HG03159 (cell line): ENCODE data around the gene TOP3B.
"Not testable (repeated sequence)": the region's sequence is repeated elsewhere in the genome, so short reads cannot be mapped to it uniquely, and the experiment has no call there.

Source experiments
- ATAC-seq: cut with Tn5 transposase; IDR thresholded peaks from one replicate; pipeline ENCODE4 v1.9.1; 2021; ENCODE audit warnings: mild to moderate bottlenecking, moderate library complexity; ENCODE audit not compliant: unreplicated experiment

The TOP3B gene

GRCh38 chr22:21947040-21948014 lies 35.3 kb downstream of the TOP3B start:
- ATAC-seq, result no peak

DNA sequence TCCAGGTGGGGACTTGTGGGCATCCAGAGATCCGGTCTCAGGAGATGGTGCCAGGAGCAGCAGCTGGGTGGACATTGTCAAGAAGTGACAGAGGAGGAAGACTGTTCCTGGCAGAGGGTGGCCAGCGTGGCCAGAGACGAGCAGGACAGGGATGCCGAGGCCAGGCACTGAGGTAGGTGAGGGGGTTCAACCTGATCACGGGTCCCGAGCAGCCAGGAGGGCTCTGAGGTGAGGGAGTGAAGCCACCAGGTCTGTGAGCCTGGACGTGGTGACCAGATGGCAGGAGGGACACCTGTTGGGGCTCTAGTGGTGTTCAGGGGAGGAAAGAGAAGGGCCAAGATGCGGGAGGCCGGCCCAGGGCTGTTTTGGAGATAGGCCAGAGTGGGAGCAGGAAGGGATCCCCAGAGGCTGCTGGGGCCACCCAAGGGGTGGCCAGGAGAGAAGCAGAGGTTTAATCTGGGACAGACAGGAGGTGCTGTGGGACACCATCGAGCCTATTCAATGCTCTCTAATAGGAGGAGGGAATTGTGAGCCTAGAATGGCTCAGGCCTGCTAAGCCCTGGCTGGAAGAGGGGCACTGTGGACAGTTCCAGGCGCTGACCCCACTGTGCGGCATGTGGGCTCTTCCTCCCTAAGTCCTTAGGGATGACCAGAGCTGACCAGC lies 36.2 kb downstream of the TOP3B start:
- no peak for ATAC-seq

GRCh38 chr22:21945453-21946261 lies 36.9 kb downstream of the TOP3B start:
- ATAC-seq, result no peak

- no peak for ATAC-seq
Measured at GRCh38 chr22:21944871-21945270, 37.7 kb downstream of the TOP3B start.

GRCh38 chr22:21943571-21944448 lies 38.8 kb downstream of the TOP3B start:
- no peak for ATAC-seq

GRCh38 chr22:21942407-21943343 lies 39.9 kb downstream of the TOP3B start:
- no peak for ATAC-seq

- no peak for ATAC-seq
Measured at GRCh38 chr22:21941921-21942320, 40.7 kb downstream of the TOP3B start.

DNA sequence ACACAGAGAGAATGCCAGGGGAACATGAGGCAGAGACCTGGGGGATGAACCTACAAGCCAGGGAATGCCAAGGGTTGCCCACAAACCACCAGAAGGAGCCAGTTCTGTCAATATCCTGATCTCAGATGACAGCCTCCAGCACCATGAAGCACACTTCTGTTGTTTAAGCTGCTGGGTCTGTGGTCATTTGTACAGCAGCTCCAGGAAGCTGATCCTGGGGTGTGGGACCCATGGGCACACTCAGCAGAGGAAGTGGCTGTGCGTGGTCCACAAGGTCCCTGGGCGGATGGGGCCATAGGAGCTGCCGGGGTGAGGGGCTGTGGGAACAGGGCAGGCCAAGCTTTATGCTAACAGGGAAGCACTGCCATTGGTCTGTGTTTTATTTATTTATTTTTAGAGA lies 42.1 kb downstream of the TOP3B start:
- ATAC-seq, result no peak

- not testable (repeated sequence) for ATAC-seq
Measured at GRCh38 chr22:21939935-21940334, 42.7 kb downstream of the TOP3B start.

DNA sequence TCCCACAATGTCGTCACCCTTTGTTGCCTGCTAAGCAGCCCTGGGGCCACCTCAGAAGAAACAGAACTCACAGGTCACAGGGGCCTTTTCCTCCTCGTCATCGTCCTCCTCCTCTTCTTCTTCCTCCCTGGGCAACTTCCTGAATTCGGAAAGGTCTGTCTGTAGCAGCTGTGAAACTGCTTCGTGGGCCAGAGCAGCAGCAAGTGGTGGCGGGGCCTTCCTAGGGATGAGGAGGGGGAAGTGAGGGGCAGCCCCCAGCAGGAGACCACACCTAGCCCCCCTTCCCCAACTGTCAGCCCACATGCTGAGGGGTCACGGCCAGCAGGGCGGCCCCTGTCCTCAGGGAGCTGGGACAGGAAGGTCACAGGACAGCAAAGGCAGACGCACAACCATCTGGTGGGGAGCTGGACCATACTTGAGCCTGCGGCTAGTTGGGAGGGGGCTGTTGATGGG lies 43.1 kb downstream of the TOP3B start:
- no peak for ATAC-seq

GRCh38 chr22:21938906-21939305 lies 43.7 kb downstream of the TOP3B start:
- no peak for ATAC-seq

DNA sequence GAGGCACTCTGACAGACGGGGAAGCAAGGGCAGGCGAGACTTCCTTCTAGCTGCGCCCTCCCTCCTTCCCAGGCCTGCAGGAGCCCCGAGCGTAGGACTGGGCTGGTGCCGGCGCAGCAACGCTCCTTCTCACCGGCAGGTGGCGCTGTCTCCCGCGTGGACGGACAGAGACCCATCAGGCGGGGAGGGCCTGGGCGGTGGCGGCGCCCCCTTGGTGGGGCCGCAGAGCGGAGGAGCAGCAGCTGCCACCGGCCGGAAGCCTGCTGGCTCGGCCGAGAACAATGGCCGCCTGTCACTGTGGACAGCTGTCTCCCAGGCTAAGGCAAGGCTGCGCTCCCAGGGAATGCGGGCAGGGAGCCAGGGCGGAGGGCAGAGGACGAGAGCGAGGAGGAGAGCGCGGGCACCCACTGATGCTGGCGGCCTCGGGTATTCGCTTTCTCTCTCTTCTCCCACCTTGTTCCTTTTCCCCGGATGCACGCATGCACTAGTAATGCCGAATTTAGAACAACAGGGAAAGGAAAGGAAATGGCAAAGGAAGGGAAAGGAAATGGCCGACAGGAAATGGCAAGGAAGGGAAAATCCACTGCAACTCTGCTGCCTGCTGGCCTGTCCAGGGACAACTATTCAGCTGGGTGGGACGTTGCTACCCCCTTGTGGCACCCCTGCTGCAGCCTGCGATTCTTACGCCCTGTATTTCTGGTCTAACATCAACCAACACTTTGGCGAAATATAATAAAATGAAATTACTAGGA lies 44.3 kb downstream of the TOP3B start:
- peak; percentile 84 for ATAC-seq

GRCh38 chr22:21937821-21938070 lies 44.8 kb downstream of the TOP3B start:
- no peak for ATAC-seq

DNA sequence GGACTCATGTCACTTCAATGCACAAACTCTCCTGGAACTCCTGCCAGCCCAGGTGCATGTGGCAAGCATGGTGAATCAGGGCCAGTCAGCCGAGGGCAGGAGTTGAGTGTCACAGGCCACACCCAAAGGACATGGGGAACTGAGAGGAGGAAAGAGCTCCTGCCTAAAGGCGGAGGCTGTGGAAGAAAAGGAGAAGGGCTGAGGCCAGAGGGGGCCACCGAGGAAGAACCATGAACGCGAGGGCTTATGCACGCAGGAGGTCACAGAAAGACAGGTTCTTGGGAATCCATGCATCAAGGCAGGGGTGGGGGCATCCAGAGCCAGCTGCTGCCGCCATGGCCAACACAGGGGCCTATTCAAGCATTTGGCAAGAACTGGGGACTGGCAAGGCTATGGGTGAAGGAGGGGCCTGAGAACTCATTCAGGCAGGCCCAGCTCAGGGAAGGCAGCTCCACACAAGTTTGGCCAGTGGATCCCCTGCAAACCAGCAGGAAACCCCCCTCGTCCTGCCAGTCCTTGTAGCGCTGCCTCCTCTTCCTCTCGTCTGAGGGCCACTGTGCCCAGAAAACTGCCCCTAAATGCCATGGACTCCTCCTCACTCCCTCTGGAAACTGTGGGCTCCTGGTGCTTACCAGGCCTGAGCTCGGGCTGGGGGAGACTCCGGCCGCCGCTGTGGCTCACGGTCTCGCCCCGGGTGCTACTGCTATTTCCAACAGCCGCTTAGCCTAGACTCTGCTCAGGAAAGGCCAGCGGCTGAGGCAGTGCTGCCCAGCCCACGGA lies 45.4 kb downstream of the TOP3B start:
- no peak for ATAC-seq

DNA sequence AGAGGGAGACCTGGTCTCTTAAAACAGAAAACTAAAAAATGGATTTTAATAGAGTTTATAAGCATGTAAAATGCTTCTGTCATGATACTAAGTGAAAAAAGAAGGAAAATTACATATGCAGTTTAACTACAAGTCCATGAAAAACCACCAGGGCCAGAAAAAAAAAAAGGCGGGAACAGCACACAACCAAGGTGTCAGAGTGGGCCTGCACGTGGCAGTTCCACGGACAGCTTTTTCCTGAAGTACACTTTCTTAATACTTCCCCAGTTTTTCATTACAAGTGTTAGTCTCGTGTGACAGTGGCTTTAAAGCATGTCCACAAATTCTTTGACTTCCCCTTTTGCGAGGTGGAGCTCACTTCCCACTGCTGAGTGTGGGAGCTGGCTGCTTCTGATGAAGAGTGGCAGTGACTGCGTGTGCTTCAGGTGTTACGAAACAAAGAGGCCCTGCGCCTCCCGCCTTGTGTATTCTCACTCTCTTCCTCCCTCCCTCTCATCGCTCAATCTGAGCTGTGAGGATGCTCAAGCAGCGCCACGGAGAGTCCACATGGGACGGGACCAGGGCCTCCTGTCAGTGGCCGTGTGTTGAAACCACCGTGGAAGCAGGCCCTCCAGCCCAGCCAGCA lies 46.3 kb downstream of the TOP3B start:
- no peak for ATAC-seq

DNA sequence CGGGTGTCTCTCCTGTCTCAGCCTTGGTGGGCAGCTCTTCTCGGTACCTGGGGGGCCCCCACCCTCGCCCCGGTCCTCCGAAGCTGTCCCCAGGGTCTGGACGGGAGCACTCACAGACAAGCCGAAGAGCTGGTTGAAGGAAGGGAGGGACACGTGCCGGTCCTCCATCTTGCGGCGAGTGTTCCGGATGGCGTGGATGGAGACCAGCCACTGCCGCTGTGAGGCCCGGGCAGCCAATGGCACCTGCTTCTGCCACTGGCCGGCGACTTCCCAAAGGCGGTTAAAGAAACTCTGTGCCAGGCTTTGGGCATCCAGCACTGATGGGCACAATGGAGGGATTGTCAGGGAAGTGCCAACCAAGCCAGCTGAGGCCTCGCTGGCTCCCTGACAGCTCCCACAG lies 48.7 kb downstream of the TOP3B start:
- ATAC-seq, result no peak

DNA sequence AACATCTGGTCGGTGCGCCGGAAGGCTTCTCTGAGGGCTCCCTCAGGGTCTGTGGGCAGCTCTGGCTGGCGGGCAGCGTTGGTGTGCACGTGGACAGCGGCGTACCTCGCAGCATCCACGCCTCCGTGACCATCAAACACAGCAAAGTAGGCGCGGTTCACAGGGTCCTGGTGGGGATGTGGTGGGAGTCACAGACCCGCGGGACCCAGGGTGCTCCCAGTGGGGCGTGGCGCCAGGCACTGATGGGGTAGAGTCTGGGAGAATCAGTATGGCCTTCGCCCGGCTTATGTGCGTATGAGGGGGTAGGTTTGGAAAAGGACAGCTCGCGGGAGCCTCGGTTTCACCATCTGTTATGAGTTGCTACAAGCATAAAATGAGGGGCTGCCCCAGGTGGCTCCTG lies 49.2 kb downstream of the TOP3B start:
- ATAC-seq, result no peak

GRCh38 chr22:21932347-21932746 lies 50.2 kb downstream of the TOP3B start:
- no peak for ATAC-seq
